ENCODE measurements around the gene TNP2.

Gene TNP2

GRCh38 chr16:11268921-11269375 is at the start of gene TNP2:
Gene TNP2 (minus strand): TSS chr16:11269325. CDS start chr16:11269262, 63 bp downstream.
- no peak within 1 kb of the TSS for H3K4me3 ChIP-seq (ENCODE audit: low read depth, low read length)
- TF ChIP-seq, protein P1, sequence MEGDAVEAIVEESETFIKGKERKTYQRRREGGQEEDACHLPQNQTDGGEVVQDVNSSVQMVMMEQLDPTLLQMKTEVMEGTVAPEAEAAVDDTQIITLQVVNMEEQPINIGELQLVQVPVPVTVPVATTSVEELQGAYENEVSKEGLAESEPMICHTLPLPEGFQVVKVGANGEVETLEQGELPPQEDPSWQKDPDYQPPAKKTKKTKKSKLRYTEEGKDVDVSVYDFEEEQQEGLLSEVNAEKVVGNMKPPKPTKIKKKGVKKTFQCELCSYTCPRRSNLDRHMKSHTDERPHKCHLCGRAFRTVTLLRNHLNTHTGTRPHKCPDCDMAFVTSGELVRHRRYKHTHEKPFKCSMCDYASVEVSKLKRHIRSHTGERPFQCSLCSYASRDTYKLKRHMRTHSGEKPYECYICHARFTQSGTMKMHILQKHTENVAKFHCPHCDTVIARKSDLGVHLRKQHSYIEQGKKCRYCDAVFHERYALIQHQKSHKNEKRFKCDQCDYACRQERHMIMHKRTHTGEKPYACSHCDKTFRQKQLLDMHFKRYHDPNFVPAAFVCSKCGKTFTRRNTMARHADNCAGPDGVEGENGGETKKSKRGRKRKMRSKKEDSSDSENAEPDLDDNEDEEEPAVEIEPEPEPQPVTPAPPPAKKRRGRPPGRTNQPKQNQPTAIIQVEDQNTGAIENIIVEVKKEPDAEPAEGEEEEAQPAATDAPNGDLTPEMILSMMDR (IDR thresholded peaks at IDR 0.05; ENCODE audit: control insufficient read depth, extremely low read depth, insufficient read depth), result no peak
- no peak for DNase-seq (ENCODE audit: low read depth)

DNA sequence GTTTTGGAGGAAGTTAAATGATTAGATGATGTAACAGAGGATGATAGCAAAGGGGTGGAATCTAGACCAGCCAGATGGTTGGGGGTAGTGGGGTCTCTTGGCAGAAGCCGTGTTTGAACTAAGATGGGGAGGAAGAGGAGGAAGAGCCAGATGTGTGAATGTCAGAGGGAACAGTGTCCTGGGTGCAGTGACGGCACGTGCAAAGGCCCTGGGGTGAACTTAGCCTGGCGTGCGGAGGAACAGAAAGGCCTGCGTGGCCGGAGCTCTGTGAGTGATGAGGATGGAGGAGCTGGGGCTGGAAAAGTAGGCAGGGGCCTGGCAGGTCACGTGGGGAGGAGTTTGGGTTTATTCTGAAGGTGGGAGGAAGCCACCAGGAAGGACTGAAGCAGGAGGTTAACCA is 49.7 kb upstream of the TNP2 start:
- H3K4me3 ChIP-seq (ENCODE audit: low read depth, low read length), result no peak overlapping the region
- DNase-seq (ENCODE audit: low read depth), result no peak
- TF ChIP-seq, protein P1 (IDR thresholded peaks at IDR 0.05; ENCODE audit: control insufficient read depth, extremely low read depth, insufficient read depth), result no peak

DNA sequence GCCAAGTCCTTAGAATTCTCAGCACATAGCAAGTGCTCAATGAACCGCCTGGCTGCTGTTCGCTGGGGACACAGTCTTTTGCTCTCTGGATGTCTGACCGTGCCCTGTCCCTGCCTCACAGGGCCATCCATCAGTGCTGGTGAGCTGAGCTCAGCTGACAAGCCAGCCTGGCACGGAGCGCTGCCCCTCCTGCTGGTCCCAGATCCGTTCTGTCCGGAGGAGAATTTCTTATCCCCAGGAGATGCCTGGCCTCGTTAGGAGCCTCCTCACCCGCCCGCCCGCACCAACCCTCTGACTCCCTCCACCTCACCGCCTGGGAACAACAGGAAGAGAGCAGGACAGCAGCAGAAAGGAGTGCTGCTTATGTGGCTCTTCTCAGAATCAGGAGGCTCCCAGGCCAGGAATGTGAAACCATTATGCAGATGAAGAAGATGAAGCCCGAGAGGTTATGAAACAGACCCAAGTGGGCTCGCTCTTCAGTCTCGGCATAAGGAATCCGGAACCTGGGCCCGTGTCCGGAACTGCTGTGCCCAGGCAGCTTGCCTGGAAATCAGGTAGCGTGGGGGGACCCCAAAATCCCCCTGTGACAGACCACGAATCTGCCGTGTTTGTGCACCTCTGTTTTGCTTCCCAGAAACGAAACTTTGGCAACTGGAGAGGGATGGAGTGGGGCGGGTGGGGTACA is 47.3 kb upstream of the TNP2 start:
- TF ChIP-seq, protein P1 (IDR thresholded peaks at IDR 0.05; ENCODE audit: control insufficient read depth, extremely low read depth, insufficient read depth), result no peak
- no peak overlapping the region for H3K4me3 ChIP-seq (ENCODE audit: low read depth, low read length)
- no peak for DNase-seq (ENCODE audit: low read depth)

DNA sequence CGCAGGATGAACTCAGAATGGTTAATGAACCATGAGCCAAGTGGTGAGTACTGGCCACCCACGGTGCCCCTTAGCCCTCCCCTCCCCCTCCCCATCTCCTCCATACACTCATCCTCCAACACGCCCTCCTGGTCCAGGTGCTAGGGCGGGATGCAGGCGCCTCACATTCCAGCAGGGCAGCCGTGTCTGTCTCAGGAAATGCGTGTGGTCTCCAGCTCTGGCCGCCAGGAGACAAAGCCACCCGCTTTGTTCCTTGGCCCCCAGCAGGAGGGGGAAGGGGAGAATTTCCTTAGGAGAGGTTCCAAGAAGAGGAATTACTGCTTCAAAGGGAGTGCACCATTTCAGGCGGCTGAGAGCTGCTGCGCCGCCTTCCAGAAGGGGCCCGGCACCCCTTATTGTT is 46.4 kb upstream of the TNP2 start:
- TF ChIP-seq, protein P1 (IDR thresholded peaks at IDR 0.05; ENCODE audit: control insufficient read depth, extremely low read depth, insufficient read depth), result no peak
- no peak overlapping the region for H3K4me3 ChIP-seq (ENCODE audit: low read depth, low read length)
- DNase-seq (ENCODE audit: low read depth), result no peak

- H3K4me3 ChIP-seq (ENCODE audit: low read depth, low read length), result no peak overlapping the region
- DNase-seq (ENCODE audit: low read depth), result no peak
- TF ChIP-seq, protein P1 (IDR thresholded peaks at IDR 0.05; ENCODE audit: control insufficient read depth, extremely low read depth, insufficient read depth), result no peak
These were observed 45.3 kb upstream of the TNP2 start for GRCh38 chr16:11314309-11314894.

DNA sequence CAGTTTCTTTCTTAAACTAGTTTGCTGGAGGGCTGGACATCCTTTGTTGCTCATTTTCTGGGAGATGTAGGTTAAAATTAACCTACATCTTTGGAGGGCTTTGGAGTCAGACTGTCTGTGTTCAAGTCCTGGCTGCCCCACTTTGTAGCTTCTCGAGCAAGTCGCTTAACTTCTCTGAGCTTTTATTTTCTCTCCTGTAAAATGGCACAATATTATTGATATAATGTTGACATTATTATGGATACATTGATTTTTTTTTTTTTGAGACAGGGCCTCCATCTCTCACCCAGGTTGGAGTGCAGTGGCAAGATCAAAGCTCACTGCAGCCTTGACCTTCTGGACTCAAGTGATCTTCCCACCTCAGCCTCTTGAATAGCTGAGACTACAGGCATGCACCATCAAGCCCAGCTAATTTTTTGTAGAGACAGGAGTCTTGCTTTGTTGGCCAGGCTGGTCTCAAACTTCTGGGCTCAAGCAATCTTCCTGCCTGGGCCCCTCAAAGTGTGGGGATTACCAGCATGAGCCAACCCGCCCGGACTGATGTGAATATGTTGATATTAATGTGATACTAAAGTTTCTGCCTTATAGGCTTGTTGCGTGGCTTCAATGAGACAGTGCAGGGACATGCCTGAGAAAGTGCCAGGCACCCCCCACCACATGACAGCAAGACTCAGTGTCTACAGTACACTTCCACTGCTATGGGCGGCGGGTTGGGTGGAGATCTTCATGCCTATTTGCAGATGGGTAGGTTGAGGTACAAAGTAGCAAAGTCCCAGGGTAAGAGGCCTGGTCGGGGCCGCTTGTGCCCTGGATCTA is 44.6 kb upstream of the TNP2 start:
- TF ChIP-seq, protein P1 (IDR thresholded peaks at IDR 0.05; ENCODE audit: control insufficient read depth, extremely low read depth, insufficient read depth), result no peak
- no peak for DNase-seq (ENCODE audit: low read depth)
- no peak overlapping the region for H3K4me3 ChIP-seq (ENCODE audit: low read depth, low read length)
